Measurements from ENCODE around the gene CCSER1.

Gene CCSER1

GRCh38 chr4:90198086-90198847 lies 71.1 kb downstream of the CCSER1 start:
- peak; percentile 13 for DNase-seq (ENCODE audit: low read depth)

GRCh38 chr4:90207887-90208454 lies 80.8 kb downstream of the CCSER1 start:
- DNase-seq (ENCODE audit: low read depth) = no peak

GRCh38 chr4:90209922-90210321 lies 82.7 kb downstream of the CCSER1 start:
- no peak for DNase-seq (ENCODE audit: low read depth)

- DNase-seq (ENCODE audit: low read depth) = no peak
These were observed 84.0 kb downstream of the CCSER1 start for GRCh38 chr4:90211174-90211573.

GRCh38 chr4:90215286-90215685 lies 88.1 kb downstream of the CCSER1 start:
- DNase-seq (ENCODE audit: low read depth) = no peak

- no peak for DNase-seq (ENCODE audit: low read depth)
These were observed 92.6 kb downstream of the CCSER1 start for GRCh38 chr4:90219822-90220221.

DNA sequence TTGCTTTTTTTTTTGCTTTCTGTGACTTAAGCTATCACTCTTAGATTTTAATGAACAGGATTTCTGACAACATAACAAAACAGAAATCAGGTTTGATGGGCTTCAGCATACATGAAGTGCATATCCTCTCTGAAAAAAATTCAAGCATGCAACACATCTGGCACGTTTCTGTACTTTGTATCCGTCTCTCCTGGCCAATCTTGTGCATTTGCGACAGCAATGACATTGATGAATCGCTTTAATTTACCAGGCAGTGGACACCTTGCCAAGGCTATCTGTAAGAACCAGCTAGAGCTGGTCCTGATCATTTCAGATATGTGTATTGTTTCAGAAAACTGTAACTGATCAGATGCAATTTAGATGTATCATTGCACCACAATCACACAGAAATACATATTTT lies 93.3 kb downstream of the CCSER1 start:
- no peak for DNase-seq (ENCODE audit: low read depth)

GRCh38 chr4:90226734-90227133 lies 99.5 kb downstream of the CCSER1 start:
- peak; percentile 46 for DNase-seq (ENCODE audit: low read depth)

GRCh38 chr4:90227177-90227576 lies 100.0 kb downstream of the CCSER1 start:
- DNase-seq (ENCODE audit: low read depth) = no peak

- no peak for DNase-seq (ENCODE audit: low read depth)
These were observed 107.8 kb downstream of the CCSER1 start for GRCh38 chr4:90234916-90235547.

DNA sequence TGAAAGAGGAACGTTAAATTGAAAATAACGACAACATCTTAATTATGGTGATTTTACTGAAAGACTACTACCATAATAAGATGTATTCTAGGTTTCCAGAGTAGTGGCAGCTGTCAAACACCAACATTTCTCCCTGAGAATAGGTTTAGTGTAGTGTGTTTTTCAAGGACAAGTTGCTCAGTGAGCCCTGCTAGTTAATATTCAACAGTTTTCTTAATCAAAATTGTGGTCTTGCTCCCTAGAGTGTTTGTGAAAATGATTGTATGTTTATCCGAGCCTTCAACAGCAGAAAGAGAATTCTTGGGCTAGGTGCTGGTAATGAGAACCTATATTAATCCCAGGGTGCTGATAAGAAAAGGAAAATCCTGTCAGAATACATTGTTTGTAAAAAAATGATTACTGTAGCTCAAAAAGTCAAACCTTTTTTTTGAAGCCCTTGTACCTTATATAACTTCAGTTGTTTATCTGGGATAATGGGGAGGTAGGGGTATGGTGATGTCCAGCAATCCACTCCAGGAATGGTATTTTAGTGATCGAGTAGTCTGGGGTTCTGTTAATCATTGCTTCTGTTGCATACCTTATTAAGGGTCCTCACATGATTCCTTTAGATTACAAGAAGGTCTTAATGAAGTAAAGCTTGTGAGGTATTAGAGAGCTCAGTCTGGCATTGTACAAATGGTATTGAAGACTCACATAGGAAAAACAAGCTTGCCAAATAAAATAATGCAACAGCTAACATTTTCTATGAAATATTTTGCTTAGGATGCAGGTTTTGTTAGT lies 110.7 kb downstream of the CCSER1 start:
- DNase-seq (ENCODE audit: low read depth) = no peak

GRCh38 chr4:90240333-90240732 lies 113.1 kb downstream of the CCSER1 start:
- no peak for DNase-seq (ENCODE audit: low read depth)

DNA sequence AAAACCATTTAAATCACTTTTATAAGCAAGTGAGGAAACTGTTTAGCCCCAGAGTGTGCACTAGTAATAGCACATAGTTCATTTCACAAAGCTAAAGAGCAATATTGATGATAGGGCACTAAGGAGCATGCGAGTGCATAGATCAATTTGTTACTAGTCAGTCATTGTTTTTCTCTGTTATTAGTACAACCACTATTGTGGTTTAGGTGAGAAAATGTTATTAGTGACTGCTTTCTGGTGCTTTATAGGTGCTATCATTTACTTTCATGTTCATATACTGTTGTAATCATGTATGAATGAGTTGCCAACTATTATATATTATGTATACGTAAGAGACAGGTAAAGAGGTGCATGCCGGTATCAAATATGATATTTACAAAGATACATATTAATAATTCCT lies 113.8 kb downstream of the CCSER1 start:
- DNase-seq (ENCODE audit: low read depth) = no peak

GRCh38 chr4:90245837-90246236 lies 118.6 kb downstream of the CCSER1 start:
- no peak for DNase-seq (ENCODE audit: low read depth)

DNA sequence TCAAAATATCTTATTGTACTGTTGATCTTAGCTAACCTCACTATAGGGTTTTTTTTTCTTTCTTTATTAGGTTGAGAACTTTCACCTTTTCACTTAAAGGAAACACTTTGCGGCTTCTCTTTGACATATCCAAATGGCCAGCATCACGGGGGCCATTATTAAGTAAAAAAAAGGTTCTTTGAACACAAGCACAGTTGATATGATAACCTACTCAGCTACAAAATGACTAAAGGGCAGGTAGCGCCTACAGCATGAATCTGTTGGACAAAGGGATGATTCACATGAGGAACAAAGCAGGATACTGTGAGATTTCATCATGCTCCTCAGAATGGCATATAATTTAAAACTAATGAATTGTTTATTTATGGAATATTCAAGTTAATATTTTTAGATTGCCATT lies 119.6 kb downstream of the CCSER1 start:
- no peak for DNase-seq (ENCODE audit: low read depth)

DNA sequence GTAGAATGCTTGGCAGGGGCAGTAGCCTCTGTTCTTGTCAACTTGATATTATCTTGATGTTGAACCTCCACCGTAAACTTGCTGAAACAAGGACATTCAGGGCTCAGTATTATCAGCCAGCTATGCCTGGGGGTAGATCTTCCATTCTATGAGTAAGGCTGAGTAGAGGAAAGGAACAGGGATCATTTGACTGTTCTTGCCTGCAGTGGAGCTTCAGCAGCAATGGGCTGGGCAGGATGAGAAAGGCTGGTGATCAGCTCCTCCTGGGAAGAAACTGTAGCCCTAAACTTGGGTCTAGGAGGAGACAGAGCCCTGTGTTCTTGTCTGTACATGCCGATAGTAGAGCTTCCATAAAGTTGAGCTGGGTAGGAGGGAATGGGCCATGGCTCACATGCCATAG lies 127.2 kb downstream of the CCSER1 start:
- DNase-seq (ENCODE audit: low read depth) = no peak

GRCh38 chr4:90274175-90274574 lies 147.0 kb downstream of the CCSER1 start:
- no peak for DNase-seq (ENCODE audit: low read depth)

DNA sequence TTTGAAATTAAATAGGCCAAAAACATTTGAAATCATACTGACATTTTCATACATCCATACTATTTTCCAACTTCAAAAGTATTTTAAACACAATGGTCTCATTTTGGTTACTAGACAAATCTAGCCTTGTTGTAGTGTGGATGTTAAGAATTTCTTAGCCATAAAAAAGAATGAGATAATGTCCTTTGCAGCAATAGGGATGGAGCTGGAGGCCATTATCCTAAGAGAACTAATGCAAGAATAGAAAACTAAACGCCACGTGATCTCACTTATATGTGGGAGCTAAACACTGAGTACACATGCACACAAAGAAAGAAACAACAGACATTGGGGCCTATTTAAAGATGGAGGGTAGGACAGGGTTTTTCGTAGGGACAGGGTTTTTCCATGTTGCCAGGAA lies 153.8 kb downstream of the CCSER1 start:
- DNase-seq (ENCODE audit: low read depth) = no peak

DNA sequence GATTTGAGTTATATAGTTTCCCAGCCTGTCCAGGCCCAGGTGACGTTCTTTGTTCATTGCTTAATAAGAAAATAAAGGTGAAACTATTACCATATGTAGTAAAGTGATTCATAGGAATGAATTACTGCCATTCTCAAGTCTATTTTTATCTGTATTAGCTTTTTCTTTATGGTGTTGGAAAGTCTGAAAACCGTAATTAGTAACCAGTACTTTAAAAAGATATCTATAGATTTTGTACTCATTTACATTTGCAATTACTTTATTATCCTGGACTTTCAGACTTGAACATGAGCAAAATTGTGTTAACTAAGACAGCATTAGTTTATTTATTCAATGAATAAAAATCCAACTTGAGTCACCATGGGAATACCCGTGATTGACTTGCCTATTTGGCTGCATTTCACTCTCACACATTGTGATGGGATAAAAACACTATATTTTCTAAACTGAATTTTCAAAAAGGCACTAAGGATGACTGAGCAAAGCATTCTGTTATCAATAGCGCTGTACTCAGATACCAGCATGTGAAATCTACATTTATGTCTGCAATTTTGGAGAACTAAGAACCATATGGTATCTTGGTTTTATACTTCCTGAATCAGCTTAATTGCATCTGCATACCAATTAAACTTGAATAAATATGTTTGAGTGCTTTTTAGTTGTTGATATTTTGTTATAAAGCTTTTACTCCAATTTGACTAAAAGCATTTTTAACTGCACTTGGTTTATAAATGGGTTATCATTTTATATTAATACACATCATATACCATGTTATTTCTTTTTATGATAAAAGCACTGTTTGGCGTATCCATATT lies 154.6 kb downstream of the CCSER1 start:
- no peak for DNase-seq (ENCODE audit: low read depth)

DNA sequence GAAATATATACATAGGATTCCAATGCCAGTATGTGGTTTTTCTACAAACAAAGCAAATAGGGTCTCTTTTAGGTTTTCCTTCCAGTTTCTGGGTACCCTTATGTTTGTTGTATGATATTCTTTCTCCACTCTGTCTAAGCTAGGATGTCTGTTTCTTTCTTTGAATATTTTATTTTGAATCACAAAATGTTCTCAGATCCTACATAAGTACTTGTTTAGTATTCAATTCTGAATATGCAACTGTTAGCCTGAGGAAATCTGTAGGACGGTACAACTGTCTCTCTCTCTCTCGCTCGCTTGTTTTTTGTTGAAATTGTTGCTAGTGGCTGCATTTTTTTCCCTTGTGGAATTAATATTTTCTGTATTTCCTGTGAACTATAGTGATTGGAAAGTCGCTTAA lies 163.2 kb downstream of the CCSER1 start:
- DNase-seq (ENCODE audit: low read depth) = no peak

GRCh38 chr4:90292438-90292837 lies 165.2 kb downstream of the CCSER1 start:
- DNase-seq (ENCODE audit: low read depth) = no peak

DNA sequence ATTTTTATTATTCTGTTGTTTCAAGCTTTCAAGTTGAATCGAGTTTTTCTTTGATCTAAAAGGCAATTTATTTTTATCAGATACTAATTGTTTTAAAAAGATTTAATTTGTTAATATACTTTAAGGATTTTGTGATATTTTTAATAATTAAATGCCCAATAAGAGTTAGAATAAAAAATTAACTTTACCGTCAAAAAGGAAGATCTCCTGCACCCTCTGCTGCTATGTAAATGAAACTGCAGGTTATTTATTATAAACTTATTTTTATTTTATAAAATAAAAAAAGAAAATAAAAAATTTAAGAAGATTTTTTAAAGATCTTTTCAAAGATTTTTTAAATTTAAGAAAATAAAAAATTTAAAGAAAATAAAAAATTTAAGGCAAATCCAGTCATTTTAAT lies 166.1 kb downstream of the CCSER1 start:
- DNase-seq (ENCODE audit: low read depth) = no peak
